UCSD-AML1 (cell line): Measurements from ENCODE around the gene MAP3K4.

Experiments used
- DNase-seq: peaks from one replicate; lab custom pipeline; 2025; ENCODE audit not compliant: unreplicated experiment; lab: John Stamatoyannopoulos, UW

The MAP3K4 gene

GRCh38 chr6:161139304-161139765, 147.8 kb downstream of the MAP3K4 start:
- no peak for DNase-seq

GRCh38 chr6:161139766-161140553, 148.4 kb downstream of the MAP3K4 start:
- no peak for DNase-seq

GRCh38 chr6:161140554-161140875, 148.9 kb downstream of the MAP3K4 start:
- DNase-seq: no peak

GRCh38 chr6:161141173-161141572, 149.6 kb downstream of the MAP3K4 start:
- DNase-seq: no peak

- no peak for DNase-seq
Observed at GRCh38 chr6:161142957-161143296, 151.4 kb downstream of the MAP3K4 start.

- DNase-seq: no peak
Observed at GRCh38 chr6:161143663-161144430, 152.3 kb downstream of the MAP3K4 start.

- no peak for DNase-seq
Observed at GRCh38 chr6:161150136-161150535, 158.6 kb downstream of the MAP3K4 start.

- DNase-seq: no peak
Observed at GRCh38 chr6:161150566-161150965, 159.0 kb downstream of the MAP3K4 start.

- DNase-seq: no peak
Observed at GRCh38 chr6:161151059-161151645, 159.6 kb downstream of the MAP3K4 start.

- DNase-seq: no peak
Observed at GRCh38 chr6:161151660-161152526, 160.3 kb downstream of the MAP3K4 start.

GRCh38 chr6:161152527-161152862, 160.9 kb downstream of the MAP3K4 start:
- no peak for DNase-seq

- DNase-seq: peak; percentile 41
Observed at GRCh38 chr6:161152907-161153662, 161.5 kb downstream of the MAP3K4 start.

- no peak for DNase-seq
Observed at GRCh38 chr6:161153725-161154124, 162.2 kb downstream of the MAP3K4 start.

GRCh38 chr6:161154796-161155335, 163.3 kb downstream of the MAP3K4 start:
- no peak for DNase-seq

- no peak for DNase-seq
Observed at GRCh38 chr6:161161121-161161520, 169.6 kb downstream of the MAP3K4 start.

GRCh38 chr6:161161889-161162624, 170.5 kb downstream of the MAP3K4 start:
- DNase-seq: no peak

GRCh38 chr6:161162722-161163121, 171.2 kb downstream of the MAP3K4 start:
- DNase-seq: no peak

GRCh38 chr6:161163466-161164181, 172.1 kb downstream of the MAP3K4 start:
- no peak for DNase-seq

GRCh38 chr6:161164182-161164625, 172.6 kb downstream of the MAP3K4 start:
- DNase-seq: no peak
